Measurements from ENCODE around the gene CDC7.

Gene CDC7

GRCh38 chr1:91555074-91555730 is 54.6 kb downstream of the CDC7 start (continued):
- TF ChIP-seq CTCF (tag by site-specific recombination; IDR thresholded peaks at IDR 0.05) (no peak), ZNF580 (tag by site-specific recombination; IDR thresholded peaks at IDR 0.05) (no peak), KLF7 (tag by site-specific recombination; IDR thresholded peaks at IDR 0.05; ENCODE audit: borderline replicate concordance) (no peak)

- Histone ChIP-seq H3K9me3 (ENCODE audit: control insufficient read depth, insufficient read depth, low read depth, low read length) (no peaks in the 10 kb centered on the region), H3K27ac (ENCODE audit: extremely low read depth, low read depth, low read length) (no peak overlapping the region), H3K36me3 (ENCODE audit: control insufficient read depth in 2 of 2, insufficient read depth in 1 of 2, low read length in 2 of 2) (no peaks in the 10 kb centered on the region), H3K4me1 (ENCODE audit: control insufficient read depth, insufficient read depth, low read length) (no peaks in the 10 kb centered on the region), H3K4me3 (ENCODE audit: low read depth, low read length) (no peak overlapping the region)
- TF ChIP-seq ZNF549 (tag by site-specific recombination; IDR thresholded peaks at IDR 0.05) (no peak), ZNF341 (tag by site-specific recombination; IDR thresholded peaks at IDR 0.05; ENCODE audit: low read depth) (no peak), PRDM2 (tag by site-specific recombination; IDR thresholded peaks at IDR 0.05; ENCODE audit: borderline replicate concordance) (no peak), KLF17 (tag by site-specific recombination; IDR thresholded peaks at IDR 0.05) (no peak), ZNF776 (tag by site-specific recombination; IDR thresholded peaks at IDR 0.05; ENCODE audit: borderline replicate concordance) (no peak), ZNF76 (tag by site-specific recombination; IDR thresholded peaks at IDR 0.05; ENCODE audit: borderline replicate concordance, low read depth) (no peak), ZNF146 (tag by site-specific recombination; IDR thresholded peaks at IDR 0.05) (no peak), ZNF530 (tag by site-specific recombination; IDR thresholded peaks at IDR 0.05; ENCODE audit: low read depth) (no peak), ZBTB49 (tag by site-specific recombination; IDR thresholded peaks at IDR 0.05; ENCODE audit: low read depth) (no peak), GLIS2 (tag by site-specific recombination; IDR thresholded peaks at IDR 0.05) (no peak), ZNF777 (tag by site-specific recombination; IDR thresholded peaks at IDR 0.05; ENCODE audit: borderline replicate concordance) (no peak), EGR2 (tag by site-specific recombination; IDR thresholded peaks at IDR 0.05; ENCODE audit: low read depth) (no peak)
- TF ChIP-seq, protein P1, sequence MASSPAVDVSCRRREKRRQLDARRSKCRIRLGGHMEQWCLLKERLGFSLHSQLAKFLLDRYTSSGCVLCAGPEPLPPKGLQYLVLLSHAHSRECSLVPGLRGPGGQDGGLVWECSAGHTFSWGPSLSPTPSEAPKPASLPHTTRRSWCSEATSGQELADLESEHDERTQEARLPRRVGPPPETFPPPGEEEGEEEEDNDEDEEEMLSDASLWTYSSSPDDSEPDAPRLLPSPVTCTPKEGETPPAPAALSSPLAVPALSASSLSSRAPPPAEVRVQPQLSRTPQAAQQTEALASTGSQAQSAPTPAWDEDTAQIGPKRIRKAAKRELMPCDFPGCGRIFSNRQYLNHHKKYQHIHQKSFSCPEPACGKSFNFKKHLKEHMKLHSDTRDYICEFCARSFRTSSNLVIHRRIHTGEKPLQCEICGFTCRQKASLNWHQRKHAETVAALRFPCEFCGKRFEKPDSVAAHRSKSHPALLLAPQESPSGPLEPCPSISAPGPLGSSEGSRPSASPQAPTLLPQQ (tag by site-specific recombination; IDR thresholded peaks at IDR 0.05): no peak
- TF ChIP-seq, protein P2, sequence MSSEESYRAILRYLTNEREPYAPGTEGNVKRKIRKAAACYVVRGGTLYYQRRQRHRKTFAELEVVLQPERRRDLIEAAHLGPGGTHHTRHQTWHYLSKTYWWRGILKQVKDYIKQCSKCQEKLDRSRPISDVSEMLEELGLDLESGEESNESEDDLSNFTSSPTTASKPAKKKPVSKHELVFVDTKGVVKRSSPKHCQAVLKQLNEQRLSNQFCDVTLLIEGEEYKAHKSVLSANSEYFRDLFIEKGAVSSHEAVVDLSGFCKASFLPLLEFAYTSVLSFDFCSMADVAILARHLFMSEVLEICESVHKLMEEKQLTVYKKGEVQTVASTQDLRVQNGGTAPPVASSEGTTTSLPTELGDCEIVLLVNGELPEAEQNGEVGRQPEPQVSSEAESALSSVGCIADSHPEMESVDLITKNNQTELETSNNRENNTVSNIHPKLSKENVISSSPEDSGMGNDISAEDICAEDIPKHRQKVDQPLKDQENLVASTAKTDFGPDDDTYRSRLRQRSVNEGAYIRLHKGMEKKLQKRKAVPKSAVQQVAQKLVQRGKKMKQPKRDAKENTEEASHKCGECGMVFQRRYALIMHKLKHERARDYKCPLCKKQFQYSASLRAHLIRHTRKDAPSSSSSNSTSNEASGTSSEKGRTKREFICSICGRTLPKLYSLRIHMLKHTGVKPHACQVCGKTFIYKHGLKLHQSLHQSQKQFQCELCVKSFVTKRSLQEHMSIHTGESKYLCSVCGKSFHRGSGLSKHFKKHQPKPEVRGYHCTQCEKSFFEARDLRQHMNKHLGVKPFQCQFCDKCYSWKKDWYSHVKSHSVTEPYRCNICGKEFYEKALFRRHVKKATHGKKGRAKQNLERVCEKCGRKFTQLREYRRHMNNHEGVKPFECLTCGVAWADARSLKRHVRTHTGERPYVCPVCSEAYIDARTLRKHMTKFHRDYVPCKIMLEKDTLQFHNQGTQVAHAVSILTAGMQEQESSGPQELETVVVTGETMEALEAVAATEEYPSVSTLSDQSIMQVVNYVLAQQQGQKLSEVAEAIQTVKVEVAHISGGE (tag by site-specific recombination; conservative IDR thresholded peaks at IDR 0.05; ENCODE audit: low read depth): no peak
- ChIA-PET POLR2A (no interaction called here), CTCF (no interaction called here)
Measured at GRCh38 chr1:91555821-91556531, 55.3 kb downstream of the CDC7 start.

All from HEK293 (cell line).